Activated CD4-positive, alpha-beta T cell treated with anti-CD3 and anti-CD28 coated beads, Interleukin-2, amount 50 U/mL, for 16 hours (primary cell): Measurements from ENCODE around the gene FXYD2.

Experiments
- DNase-seq: peaks from one replicate; pipeline ENCODE4 v3.0.0-alpha.2; 2020

The FXYD2 gene

DNA sequence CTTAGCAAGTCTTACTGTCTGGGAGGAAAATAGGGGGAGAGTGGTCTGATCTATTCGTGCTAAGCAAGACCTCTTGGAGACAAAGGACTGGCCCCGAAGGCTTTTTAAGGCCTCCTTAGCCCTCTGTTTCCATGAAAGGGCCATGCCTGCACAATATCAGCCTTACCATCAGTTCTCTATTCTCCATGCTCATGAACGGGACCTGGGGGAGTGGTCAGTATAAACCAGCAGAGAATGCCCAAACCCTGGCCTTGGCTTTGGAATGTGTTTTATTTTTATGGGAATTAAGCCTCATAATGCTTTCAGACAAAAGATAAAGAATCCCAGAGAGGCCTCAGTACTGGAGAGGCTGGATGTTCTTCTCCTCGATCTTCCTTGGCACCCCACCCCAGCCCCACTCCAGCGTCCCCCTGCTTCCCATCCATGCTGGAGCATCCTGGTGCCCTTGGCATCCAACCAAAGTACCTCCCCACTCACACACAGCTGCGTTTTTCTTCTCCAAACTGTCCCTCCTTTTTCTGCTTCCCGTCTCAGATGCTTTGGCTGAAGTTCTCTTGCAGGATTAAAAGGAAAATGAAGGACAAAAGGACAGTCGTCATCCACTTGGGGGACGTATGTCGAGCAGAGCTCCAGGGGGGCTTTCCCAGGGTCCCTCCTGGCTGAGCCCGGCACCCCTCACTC, 33.3 kb upstream of the FXYD2 start:
- DNase-seq = no peak

DNA sequence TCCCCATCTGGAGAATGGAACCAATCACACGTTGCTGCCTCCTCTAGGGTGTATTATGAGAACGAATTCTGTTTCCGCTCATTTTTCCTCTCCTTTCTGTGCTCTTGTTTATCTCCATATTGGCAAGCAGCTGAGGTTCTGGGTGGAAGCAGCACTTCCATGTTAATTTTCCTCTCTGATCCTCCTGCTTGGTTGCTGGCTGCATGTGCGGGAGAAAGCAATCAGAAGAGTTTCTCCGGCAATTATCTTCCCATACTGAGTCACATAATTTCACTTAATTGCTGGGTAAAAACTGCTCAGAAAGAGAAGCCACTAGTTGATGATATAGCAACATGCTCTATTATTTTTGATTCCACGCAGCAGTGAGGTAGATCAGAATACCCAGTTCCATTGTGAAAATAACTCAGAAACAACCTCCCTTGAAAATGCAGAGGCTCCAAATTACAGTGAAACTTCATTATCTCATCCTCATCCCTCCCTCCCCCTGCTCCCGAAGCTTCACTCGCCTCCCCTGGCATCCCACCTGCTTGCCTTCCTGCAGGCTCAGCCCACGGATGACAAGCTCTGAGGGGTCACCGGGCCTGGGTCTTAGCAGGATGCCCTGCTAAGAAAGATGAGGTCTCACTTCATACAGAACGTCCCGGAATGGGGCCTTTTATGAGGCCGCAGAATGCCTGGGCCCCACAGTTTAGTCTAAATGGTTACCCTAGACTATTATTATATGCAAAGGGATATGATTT, 31.5 kb upstream of the FXYD2 start:
- DNase-seq = no peak

DNA sequence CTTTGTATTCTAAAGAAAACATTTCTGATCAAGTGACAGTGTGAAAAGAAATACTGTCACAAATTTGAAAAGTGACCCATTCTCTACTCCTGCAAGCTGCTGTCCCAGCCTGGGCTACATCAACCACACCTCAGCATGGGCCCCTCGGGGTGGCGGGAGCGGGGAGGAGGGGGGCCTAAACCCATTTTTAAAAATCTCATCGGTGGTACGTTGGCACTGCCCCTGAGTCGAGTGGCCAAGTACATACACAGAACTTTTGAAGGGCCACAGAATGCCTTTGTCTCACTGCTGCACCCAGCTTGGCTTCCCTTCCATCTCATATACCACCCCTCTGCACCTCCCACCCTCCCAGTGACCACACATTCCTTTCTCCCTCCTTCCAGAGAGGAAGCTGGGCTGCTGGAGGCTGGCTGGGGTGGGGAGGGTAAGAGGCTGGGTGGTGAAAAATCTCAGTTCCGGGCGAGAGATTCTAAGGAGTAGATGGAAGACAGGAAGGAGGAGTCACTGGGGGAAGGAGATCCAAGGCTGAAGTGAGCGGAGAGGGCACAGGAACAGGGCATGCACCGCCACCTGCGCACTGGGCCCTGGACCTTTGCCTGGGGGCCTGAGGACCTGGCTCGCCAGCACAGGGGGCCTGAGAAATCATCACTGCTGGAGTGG, 30.8 kb upstream of the FXYD2 start:
- no peak for DNase-seq

GRCh38 chr11:117852309-117852708, 27.8 kb upstream of the FXYD2 start:
- DNase-seq = no peak

DNA sequence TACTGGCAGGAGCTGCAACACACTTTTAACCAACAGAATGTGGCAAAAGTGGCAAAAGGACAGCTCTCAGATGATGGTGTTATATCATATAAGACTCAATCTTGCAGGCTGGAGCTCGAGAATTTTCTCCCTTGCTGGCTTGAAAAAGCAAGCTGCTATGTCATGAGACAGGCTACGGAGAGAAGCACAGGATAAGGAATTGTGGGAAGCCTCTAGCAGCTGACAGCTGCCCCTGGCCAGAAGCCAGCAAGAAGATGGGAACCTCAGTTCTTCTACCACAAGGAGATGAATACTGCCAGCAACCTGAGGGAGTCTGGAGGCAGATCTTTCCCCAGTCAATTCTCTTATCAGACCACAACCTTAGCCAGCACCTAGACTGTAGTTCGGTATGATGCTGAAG, 27.3 kb upstream of the FXYD2 start:
- no peak for DNase-seq

GRCh38 chr11:117851106-117851505, 26.6 kb upstream of the FXYD2 start:
- no peak for DNase-seq

- DNase-seq = no peak
Measured at GRCh38 chr11:117849781-117850414, 25.4 kb upstream of the FXYD2 start.

DNA sequence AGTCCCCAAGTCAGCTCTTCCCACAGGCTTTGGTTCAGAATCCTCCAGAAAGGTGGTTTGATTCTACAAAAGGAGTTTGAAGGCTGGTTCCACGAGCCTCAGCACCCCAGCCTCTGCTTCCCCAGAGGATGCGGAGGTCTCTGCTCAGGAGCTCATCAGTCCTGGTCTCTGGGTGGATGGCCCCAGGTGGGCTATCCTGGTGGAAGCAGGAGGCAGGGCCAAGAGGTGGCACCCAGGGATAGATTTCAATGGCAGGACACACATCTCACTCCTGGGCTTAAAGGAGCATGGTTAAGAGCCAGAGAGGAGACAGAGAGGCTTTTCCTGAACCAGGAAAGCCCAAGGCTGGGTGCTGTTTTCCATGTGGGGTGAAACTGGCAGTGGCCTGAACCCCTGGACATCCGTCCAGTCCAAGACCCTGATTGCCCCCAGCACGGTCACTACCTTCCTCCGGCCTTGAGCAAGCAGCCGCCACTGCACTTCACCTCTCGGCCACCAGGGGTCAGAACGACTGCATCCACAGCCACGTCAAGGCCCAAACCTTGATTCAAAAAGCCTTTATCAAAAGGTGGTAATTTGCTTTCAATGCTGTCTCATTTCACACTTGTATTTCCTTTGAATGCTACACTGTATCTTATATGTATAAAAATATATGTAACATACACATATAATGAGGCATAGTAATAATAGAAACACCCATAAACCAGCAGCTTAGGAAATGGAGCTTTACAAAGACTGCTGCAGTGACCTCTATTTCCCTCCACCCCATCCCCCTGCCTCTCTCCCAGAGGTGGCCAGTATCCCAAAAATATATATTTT, 19.3 kb upstream of the FXYD2 start:
- peak; percentile 78 for DNase-seq

- DNase-seq = no peak
Measured at GRCh38 chr11:117842131-117842941, 17.8 kb upstream of the FXYD2 start.

GRCh38 chr11:117841551-117842031, 17.0 kb upstream of the FXYD2 start:
- no peak for DNase-seq

DNA sequence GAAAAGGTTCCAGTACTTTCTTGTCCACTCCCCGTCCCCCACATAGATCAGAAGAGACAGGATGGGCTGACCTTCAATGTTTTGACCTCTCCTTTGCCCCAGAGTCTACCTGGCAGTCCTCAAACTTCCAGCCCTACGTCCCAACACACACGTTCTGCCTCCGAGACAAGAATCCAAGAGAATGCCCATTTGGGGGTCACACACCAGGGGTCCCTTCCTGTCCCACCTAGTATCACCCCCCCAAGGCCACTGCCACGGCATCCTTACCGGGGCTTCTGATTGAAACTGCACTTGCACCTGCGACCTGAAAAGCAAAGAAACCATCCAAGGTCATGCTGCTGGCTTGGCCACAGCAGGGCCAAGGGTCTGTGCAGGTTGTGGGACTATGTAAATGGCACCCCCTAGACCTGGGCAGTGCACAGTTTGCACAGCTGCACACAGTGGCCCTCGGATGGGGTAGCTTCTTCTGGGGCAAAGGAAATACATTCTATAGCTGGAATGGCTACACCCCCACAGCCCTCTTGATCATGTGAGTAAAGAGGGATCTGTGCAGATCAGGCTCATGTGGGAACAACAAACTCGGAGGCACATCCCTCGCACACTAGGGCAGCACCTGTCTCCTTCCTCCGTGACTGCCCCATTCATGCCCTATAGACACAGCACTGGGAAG, 16.5 kb upstream of the FXYD2 start:
- no peak for DNase-seq

GRCh38 chr11:117839936-117840813, 15.6 kb upstream of the FXYD2 start:
- DNase-seq = no peak

- DNase-seq = no peak
Measured at GRCh38 chr11:117839380-117839881, 14.9 kb upstream of the FXYD2 start.

GRCh38 chr11:117838901-117839300, 14.4 kb upstream of the FXYD2 start:
- no peak for DNase-seq

DNA sequence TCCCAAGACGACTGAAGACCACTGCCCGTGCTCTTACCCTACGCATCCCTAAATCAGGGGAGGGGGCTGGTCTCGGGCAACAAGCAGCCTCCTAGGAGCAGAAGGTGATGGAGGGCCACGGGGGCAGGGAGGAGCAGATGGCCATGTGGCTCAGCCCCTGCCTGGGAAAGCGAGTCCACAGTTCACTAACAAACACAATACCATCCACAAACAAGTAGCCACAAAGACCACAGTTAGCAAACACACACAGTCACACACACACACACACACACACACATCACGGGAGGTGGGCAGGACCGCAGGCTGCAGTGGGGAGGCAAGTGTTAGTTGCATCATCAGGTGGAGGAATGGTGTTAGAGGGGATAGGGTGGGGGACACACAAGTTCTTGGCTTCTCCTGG, 13.2 kb upstream of the FXYD2 start:
- DNase-seq = no peak

DNA sequence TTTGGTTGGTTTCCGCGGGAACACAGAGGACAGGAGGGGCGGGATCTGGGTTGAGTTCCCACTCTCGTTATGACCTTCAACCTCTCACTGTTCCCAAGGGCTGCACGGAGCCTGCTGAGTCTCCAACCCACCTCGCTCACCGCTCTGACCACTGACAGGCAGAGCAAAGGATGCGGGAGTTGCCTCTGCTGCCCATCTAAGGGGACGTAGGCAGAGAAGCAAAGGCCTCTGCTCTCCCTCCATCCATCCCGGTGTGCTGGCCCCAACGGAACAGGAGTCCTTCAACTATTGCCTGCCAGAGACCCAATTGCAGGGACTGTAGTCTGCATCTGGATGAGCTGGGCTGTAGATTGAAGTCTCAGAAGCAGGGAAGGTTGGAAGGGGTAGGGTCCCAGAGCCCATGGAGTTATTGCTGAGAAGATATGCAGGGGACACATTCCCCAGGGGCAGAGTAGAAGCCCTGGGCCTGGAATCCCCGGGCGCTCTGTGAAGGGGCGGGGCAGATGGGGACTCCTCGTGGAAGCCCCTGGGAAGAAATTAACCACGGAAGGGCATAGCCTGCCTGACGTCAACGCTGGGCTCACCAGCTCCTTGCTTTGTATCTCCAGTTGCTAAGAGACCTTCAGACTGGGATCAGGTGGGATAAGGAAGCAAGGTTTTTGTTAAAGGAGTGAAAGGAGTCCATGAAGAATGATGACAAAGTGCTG, 12.7 kb upstream of the FXYD2 start:
- no peak for DNase-seq

DNA sequence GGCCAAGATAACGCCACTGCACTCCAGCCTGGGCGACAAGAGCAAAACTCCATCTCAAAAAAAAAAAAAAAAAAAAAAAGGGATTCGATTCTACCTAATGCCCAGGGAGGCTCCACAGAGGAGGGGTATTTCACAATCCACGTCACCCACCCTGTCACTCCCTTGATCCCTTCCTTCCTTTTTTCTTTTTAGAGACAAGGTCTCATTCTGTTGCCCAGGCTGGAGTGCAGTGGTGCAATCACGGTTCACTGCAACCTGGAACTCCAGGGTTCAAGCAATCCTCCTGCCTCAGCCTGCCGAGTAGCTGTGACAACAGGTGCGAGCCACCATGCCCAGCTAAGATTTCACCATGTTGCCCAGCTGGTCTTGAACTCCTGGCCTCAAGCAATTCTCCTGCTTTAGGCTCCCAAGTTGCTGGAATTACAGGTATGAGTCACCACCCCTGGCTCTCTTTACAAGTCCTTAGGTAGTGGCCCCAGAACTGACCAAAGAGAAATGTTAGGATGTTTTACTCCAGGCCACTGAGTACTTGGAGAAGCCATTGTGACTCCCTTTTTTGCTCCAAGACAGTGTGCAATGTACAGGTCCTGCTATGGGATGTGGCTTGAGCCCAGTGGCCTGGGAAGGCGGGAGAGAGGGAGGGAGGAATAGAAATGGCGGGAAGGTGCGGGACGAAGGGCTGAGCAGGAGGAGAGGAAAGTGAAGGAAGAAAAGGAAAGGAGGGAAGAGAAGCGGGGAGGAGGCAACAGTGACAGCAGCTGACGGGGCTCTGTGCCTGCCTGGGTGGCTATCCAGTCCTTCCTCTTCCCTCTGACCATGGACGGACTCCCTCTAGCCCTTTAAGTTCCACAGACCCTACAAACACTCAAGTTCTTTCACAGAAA, 11.8 kb upstream of the FXYD2 start:
- DNase-seq = no peak

- DNase-seq = no peak
Measured at GRCh38 chr11:117835576-117835975, 11.0 kb upstream of the FXYD2 start.
